Loucy (cell line): ENCODE results near the gene MGAT5B.

Experiments used
- CTCF ChIP-seq: fragments of 200-600 bp; sonication (generic); conservative IDR thresholded peaks from 2 replicates; pipeline ENCODE4 v1.5.1; 2014; ENCODE audit warnings: mild to moderate bottlenecking, antibody characterized with exemption, low read length
- EZH2phosphoT487 ChIP-seq: fragments of 200-600 bp; IDR thresholded peaks from 2 replicates; pipeline ENCODE4 v1.6.1; 2018; ENCODE audit warnings: antibody characterized with exemption, mild to moderate bottlenecking, moderate library complexity, borderline replicate concordance

- TF ChIP-seq CTCF (no peak), EZH2phosphoT487 (no peak)
These were observed 130.6 kb downstream of the MGAT5B start for GRCh38 chr17:76998839-76999238.
